Mesenchymal stem cell (in vitro differentiated cells and primary cell): ENCODE data around the gene RPL37A.

ENCODE experiments used
- DNase-seq: peaks from one replicate; pipeline ENCODE4 v3.0.0-alpha.2; 2013
- H2AFZ ChIP-seq: one replicate; pipeline ENCODE4 v1.6.1; 2013; ENCODE audit warnings: low read depth, mild to moderate bottlenecking, control low read depth, inconsistent platforms, low read length, moderate library complexity
- H2AK5ac ChIP-seq: 2 replicates; pipeline ENCODE4 v1.6.1; 2013; ENCODE audit warnings: low read length, moderate library complexity, mild to moderate bottlenecking, inconsistent platforms; ENCODE audit not compliant: severe bottlenecking
- H2BK120ac ChIP-seq: one replicate; pipeline ENCODE4 v1.6.1; 2013; ENCODE audit warnings: low read depth, mild to moderate bottlenecking, inconsistent platforms, low read length, moderate library complexity
- H2BK12ac ChIP-seq, 2 experiments: one replicate each; pipeline ENCODE4 v1.6.1; 2013; ENCODE audit warnings: inconsistent platforms in 2 of 2, low read length in 2 of 2, mild to moderate bottlenecking in 2 of 2, moderate library complexity in 2 of 2, control low read depth in 1 of 2
- H2BK15ac ChIP-seq: one replicate; pipeline ENCODE4 v1.6.1; 2013; ENCODE audit warnings: mild to moderate bottlenecking, low read depth, inconsistent platforms; ENCODE audit not compliant: poor library complexity, severe bottlenecking
- H2BK5ac ChIP-seq: 2 replicates; pipeline ENCODE4 v1.6.1; 2013; ENCODE audit warnings: low read depth, mild to moderate bottlenecking, low read length, control low read depth, inconsistent platforms; ENCODE audit not compliant: poor library complexity, severe bottlenecking
- H3K14ac ChIP-seq, 2 experiments: one replicate each; pipeline ENCODE4 v1.6.1; 2013; ENCODE audit warnings: inconsistent platforms in 2 of 2, low read length in 2 of 2, control low read depth in 1 of 2, mild to moderate bottlenecking in 1 of 2, moderate library complexity in 1 of 2
- H3K18ac ChIP-seq, 2 experiments: one replicate each; pipeline ENCODE4 v1.6.1; 2013; ENCODE audit warnings: inconsistent platforms in 2 of 2, low read length in 2 of 2, control low read depth in 1 of 2, low read depth in 1 of 2, mild to moderate bottlenecking in 1 of 2
- H3K23ac ChIP-seq, 2 experiments: one replicate each; pipeline ENCODE4 v1.6.1; 2013; ENCODE audit warnings: inconsistent platforms in 2 of 2, low read length in 2 of 2, mild to moderate bottlenecking in 2 of 2, moderate library complexity in 2 of 2, control low read depth in 1 of 2
- H3K27ac ChIP-seq: 2 replicates; pipeline ENCODE4 v1.5.1; 2013; ENCODE audit warnings: mild to moderate bottlenecking, moderate library complexity, low read length, control low read depth, inconsistent platforms; ENCODE audit not compliant: poor library complexity, severe bottlenecking
- H3K27me3 ChIP-seq, 2 experiments: 2 replicates each; pipeline versions ENCODE4 v1.6.1 to v1.7.0; 2013; ENCODE audit warnings: low read length in 2 of 2, mild to moderate bottlenecking in 2 of 2, moderate library complexity in 2 of 2, control low read depth in 1 of 2, inconsistent platforms in 1 of 2; ENCODE audit not compliant: control insufficient read depth in 1 of 2, insufficient read depth in 1 of 2
- H3K36me3 ChIP-seq, 2 experiments: 2 replicates each; pipeline versions ENCODE4 v1.6.1 to v1.7.0; 2013; ENCODE audit warnings: low read length in 2 of 2, control low read depth in 1 of 2, inconsistent platforms in 1 of 2, low read depth in 1 of 2, mild to moderate bottlenecking in 1 of 2; ENCODE audit not compliant: insufficient read depth in 2 of 2, control insufficient read depth in 1 of 2
- H3K4ac ChIP-seq, 2 experiments: one replicate each; pipeline ENCODE4 v1.6.1; 2013; ENCODE audit warnings: inconsistent platforms in 2 of 2, low read length in 2 of 2, mild to moderate bottlenecking in 2 of 2, moderate library complexity in 2 of 2, control low read depth in 1 of 2, low read depth in 1 of 2
- H3K4me1 ChIP-seq: 2 replicates; pipeline ENCODE4 v1.6.1; 2013; ENCODE audit warnings: low read depth, low read length, control low read depth; ENCODE audit not compliant: control insufficient read depth, insufficient read depth
- H3K4me2 ChIP-seq: 2 replicates; pipeline ENCODE4 v1.6.1; 2013; ENCODE audit warnings: low read length, mild to moderate bottlenecking, inconsistent platforms; ENCODE audit not compliant: poor library complexity, severe bottlenecking
- H3K4me3 ChIP-seq, 2 experiments: 2 replicates each; pipeline versions ENCODE4 v1.5.1 to v1.7.0; 2013; ENCODE audit warnings: low read length in 2 of 2, mild to moderate bottlenecking in 2 of 2, control low read depth in 1 of 2, low read depth in 1 of 2; ENCODE audit not compliant: insufficient read depth in 1 of 2
- H3K79me1 ChIP-seq: replicated peaks from 2 replicates; pipeline ENCODE4 v1.6.1; 2013; ENCODE audit warnings: mild to moderate bottlenecking, control low read depth, low read length, inconsistent platforms; ENCODE audit not compliant: poor library complexity, severe bottlenecking
- H3K9ac ChIP-seq: 2 replicates; pipeline ENCODE4 v1.7.0; 2013; ENCODE audit warnings: mild to moderate bottlenecking, low read length, moderate library complexity
- H3K9me3 ChIP-seq: 2 replicates; pipeline ENCODE4 v1.7.0; 2013; ENCODE audit warnings: mild to moderate bottlenecking, low read length; ENCODE audit not compliant: control insufficient read depth
- H4K8ac ChIP-seq: one replicate; pipeline ENCODE4 v1.6.1; 2013; ENCODE audit warnings: inconsistent platforms, mild to moderate bottlenecking, low read length, moderate library complexity
- H4K91ac ChIP-seq: one replicate; pipeline ENCODE4 v1.6.1; 2013; ENCODE audit warnings: mild to moderate bottlenecking, low read length, inconsistent platforms
- WGBS: methylation state at CpG from one replicate; pipeline ENCODE4 v1.1.7; 2013; ENCODE audit warnings: mixed read lengths; 5-methylcytosine and 5-hydroxymethylcytosine counted together

The RPL37A gene

DNA sequence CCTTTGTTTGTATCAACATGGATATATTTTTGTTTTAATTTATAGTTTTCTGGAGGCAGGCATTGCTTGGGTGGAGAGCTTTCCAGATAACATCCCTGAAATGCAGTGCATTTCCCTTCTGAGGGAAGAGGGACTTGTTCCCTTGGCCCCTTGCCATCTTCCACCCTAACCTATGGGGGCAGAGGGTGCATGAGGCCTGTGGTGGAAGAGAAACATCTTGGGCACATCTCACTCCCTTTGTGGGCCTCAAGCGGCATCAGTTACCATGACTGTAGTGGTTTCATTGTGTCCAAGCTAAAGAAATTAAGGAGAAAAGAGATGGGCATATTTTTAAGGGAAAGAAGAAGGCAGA is 5.3 kb upstream of the RPL37A start:
- Histone ChIP-seq H2BK120ac (no peak overlapping the region), H3K4me2 (no peak overlapping the region), H2BK12ac (no peak overlapping the region), H3K18ac (peak overlapping the region in 1 of 2 experiments; percentile 72), H3K27me3 (no peaks in the 10 kb centered on the region), H2BK15ac (no peak overlapping the region), H4K91ac (peak overlapping the region; percentile 60), H3K27ac (peak overlapping the region; percentile 28), H3K23ac (no peak overlapping the region), H3K9ac (peak overlapping the region; percentile 34), H3K4me3 (peak overlapping the region in 1 of 2 experiments; percentile 21), H2BK5ac (no peak overlapping the region), H2AFZ (no peak overlapping the region), H3K9me3 (no peaks in the 10 kb centered on the region), H3K14ac (no peak overlapping the region), H3K79me1 (peaks cover 7% of the 10 kb centered on the region), H4K8ac (peak overlapping the region; percentile 52), H3K36me3 (no peaks in the 10 kb centered on the region), H3K4ac (peak overlapping the region in 1 of 2 experiments; percentile 6), H2AK5ac (peak overlapping the region; percentile 2), H3K4me1 (peaks cover 12% of the 10 kb centered on the region)
- no peak for DNase-seq
- WGBS, result 95% methylated on average over 1 of the region's 1 CpG

GRCh38 chr2:216495656-216496055 is 3.0 kb upstream of the RPL37A start:
- Histone ChIP-seq H2AFZ (no peak overlapping the region), H2BK5ac (no peak overlapping the region), H2BK120ac (no peak overlapping the region), H3K9ac (peak overlapping the region; percentile 44), H3K27me3 (no peaks in the 10 kb centered on the region), H3K23ac (no peak overlapping the region), H3K4me1 (peaks cover 13% of the 10 kb centered on the region), H3K4me2 (no peak overlapping the region), H4K8ac (no peak overlapping the region), H2BK15ac (no peak overlapping the region), H2AK5ac (no peak overlapping the region), H3K4ac (no peak overlapping the region), H3K14ac (no peak overlapping the region), H3K18ac (peak overlapping the region in 1 of 2 experiments; percentile 14), H3K36me3 (peaks cover 0 to 15% of the 10 kb centered on the region in 2 experiments), H3K9me3 (no peaks in the 10 kb centered on the region), H3K4me3 (no peak overlapping the region), H3K79me1 (peaks cover 7% of the 10 kb centered on the region), H2BK12ac (no peak overlapping the region), H4K91ac (no peak overlapping the region), H3K27ac (peak overlapping the region; percentile 47)
- WGBS, result 36% methylated on average over 2 of the region's 2 CpGs
- peak; percentile 71 for DNase-seq

DNA sequence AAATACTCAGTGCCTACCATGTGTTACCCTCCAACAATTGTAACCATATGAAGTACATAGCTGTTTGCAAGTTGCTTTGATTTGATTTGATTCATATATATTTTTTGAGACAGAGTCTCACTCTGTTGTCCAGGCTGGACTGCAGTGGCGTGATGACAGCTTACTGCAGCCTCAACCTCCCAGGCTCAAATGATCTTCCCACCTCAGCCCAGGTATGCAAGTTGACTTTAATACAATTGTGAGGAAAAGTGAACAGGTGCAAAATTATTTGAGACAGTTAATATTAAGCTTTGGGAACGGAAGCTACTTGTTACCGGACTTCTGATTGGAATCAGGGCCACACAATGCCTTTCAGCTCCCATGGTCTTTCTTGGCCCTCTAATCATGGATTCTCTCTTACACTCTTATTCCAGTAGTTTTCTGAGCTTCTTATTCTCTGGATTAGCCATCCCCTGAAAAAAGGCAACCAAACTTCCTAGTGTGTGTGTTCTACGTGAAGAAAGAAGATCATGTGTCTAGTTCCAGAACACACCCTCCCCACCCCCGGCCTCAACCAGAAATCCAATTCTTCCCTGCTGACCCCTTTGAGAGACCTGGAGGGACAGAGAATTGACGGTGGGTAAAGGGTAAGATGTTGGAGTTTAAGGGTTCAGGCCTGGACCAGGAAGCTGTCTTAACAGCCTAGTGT is 1.1 kb upstream of the RPL37A start:
- Histone ChIP-seq H2AK5ac (peak overlapping the region; percentile 84), H3K23ac (no peak overlapping the region), H3K4me3 (peak overlapping the region in 1 of 2 experiments; percentile 95), H2BK15ac (peak overlapping the region; percentile 41), H3K4me2 (peak overlapping the region; percentile 56), H3K18ac (peak overlapping the region; percentile 7 to 77), H3K4ac (peak overlapping the region; percentile 66 to 89), H4K91ac (peak overlapping the region; percentile 73), H3K9me3 (no peaks in the 10 kb centered on the region), H3K36me3 (peaks cover 6 to 34% of the 10 kb centered on the region in 2 experiments), H3K9ac (peak overlapping the region; percentile 100), H3K79me1 (peaks cover 7% of the 10 kb centered on the region), H4K8ac (peak overlapping the region; percentile 92), H3K27me3 (no peaks in the 10 kb centered on the region), H3K27ac (no peak overlapping the region), H2BK5ac (no peak overlapping the region), H3K14ac (no peak overlapping the region), H2AFZ (peak overlapping the region; percentile 29), H2BK120ac (peak overlapping the region; percentile 21), H3K4me1 (peaks cover 13% of the 10 kb centered on the region), H2BK12ac (peak overlapping the region; percentile 10 to 61)
- no peak for DNase-seq
- 86% methylated on average over 5 of the region's 6 CpGs for WGBS

DNA sequence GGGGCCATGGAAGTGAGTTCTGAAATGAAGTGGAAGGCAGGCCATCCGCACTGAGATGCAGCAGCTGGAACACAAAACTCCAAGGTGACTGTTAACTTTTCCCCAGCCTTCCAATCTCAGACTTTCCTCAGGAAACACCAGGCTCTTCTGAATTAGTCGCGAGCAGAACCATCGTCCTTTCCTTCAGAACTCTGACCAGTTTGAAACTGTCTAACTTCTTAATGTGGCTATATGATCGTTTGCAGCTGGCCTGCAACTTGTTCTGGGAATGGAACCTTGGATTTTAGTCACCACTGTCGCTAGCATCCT is 620 bp upstream of the RPL37A start:
- Histone ChIP-seq H2AK5ac (peak overlapping the region; percentile 84), H2BK12ac (peak overlapping the region; percentile 15 to 61), H3K79me1 (peaks cover 9% of the 10 kb centered on the region), H3K23ac (peak overlapping the region in 1 of 2 experiments; percentile 83), H4K8ac (peak overlapping the region; percentile 92), H3K14ac (peak overlapping the region in 1 of 2 experiments; percentile 76), H3K9me3 (no peaks in the 10 kb centered on the region), H4K91ac (peak overlapping the region; percentile 73), H3K27ac (peak overlapping the region; percentile 48), H3K27me3 (no peaks in the 10 kb centered on the region), H2BK120ac (peak overlapping the region; percentile 21), H2AFZ (peak overlapping the region; percentile 32), H2BK5ac (no peak overlapping the region), H2BK15ac (no peak overlapping the region), H3K18ac (peak overlapping the region; percentile 7 to 77), H3K4me3 (peak overlapping the region; percentile 53 to 95), H3K4ac (peak overlapping the region; percentile 66 to 89), H3K9ac (peak overlapping the region; percentile 100), H3K4me1 (peaks cover 12% of the 10 kb centered on the region), H3K36me3 (peaks cover 9 to 39% of the 10 kb centered on the region in 2 experiments), H3K4me2 (peak overlapping the region; percentile 56)
- no peak for DNase-seq
- 39% methylated on average over 6 of the region's 6 CpGs for WGBS
